Brain microvascular endothelial cell (primary cell): ENCODE results near the gene NME1.
"Not testable (repeated sequence)": the region's sequence is repeated elsewhere in the genome, so short reads cannot be mapped to it uniquely, and the experiment has no call there.

Source experiments
- DNase-seq: peaks from one replicate; pipeline ENCODE4 v3.0.0-alpha.2; 2020
- H3K27ac ChIP-seq: fragments of 250-450 bp; sonication (Bioruptor Pico); 2 replicates; pipeline ENCODE4 v1.5.1; 2020; ENCODE audit warnings: mild to moderate bottlenecking, moderate library complexity
- H3K27me3 ChIP-seq: fragments of 250-450 bp; sonication (Bioruptor Pico); replicated peaks from 2 replicates; pipeline ENCODE4 v1.5.1; 2020; ENCODE audit warnings: mild to moderate bottlenecking
- H3K36me3 ChIP-seq: fragments of 250-450 bp; sonication (Bioruptor Pico); replicated peaks from 2 replicates; pipeline ENCODE4 v1.5.1; 2020; ENCODE audit warnings: mild to moderate bottlenecking
- H3K4me3 ChIP-seq: 2 replicates; pipeline ENCODE4 v1.5.1; 2011; ENCODE audit warnings: low read depth, mild to moderate bottlenecking, control low read depth, low read length, moderate library complexity
- CTCF ChIP-seq: IDR thresholded peaks from 2 replicates; pipeline ENCODE4 v1.5.1; 2011; ENCODE audit warnings: low read depth, mild to moderate bottlenecking, moderate library complexity, low read length, control low read depth, inconsistent platforms; ENCODE audit errors: missing control alignments
- in situ Hi-C: cut with HindIII; loops from 2 replicates; pipeline ENCODE4 v1.10.0; 2017; ENCODE audit warnings: low sequenced_read_pairs, low pct_ligation_motif_present

Gene NME1

GRCh38 chr17:51119415-51120356 lies 33.7 kb upstream of the NME1 start:
- Histone ChIP-seq H3K27me3 (no peaks in the 10 kb centered on the region), H3K36me3 (no peaks in the 10 kb centered on the region), H3K27ac (peak overlapping the region; percentile 58), H3K4me3 (peak overlapping the region; percentile 96)
- peak; percentile 34 for TF ChIP-seq CTCF
- DNase-seq = peak; percentile 13
- in situ Hi-C loops = no loop called here

- peak overlapping the region; percentile 96 for H3K4me3 ChIP-seq
- DNase-seq = peak; percentile 22
These were observed 33.0 kb upstream of the NME1 start for GRCh38 chr17:51120357-51120738.

GRCh38 chr17:51120739-51121619 lies 32.4 kb upstream of the NME1 start, which contains the start of gene SPAG9:
Gene SPAG9 (minus strand): TSS chr17:51120868. CDS start chr17:51120656, 212 bp downstream.
- H3K27ac ChIP-seq = peak within 1 kb of the TSS; percentile 100
- in situ Hi-C loops = no loop called here
- TF ChIP-seq CTCF = no peak
- H3K36me3 ChIP-seq = no peaks in the 10 kb centered on the region
- H3K27me3 ChIP-seq = no peaks in the 10 kb centered on the region
- peak; percentile 95 for DNase-seq
- H3K4me3 ChIP-seq = peak within 1 kb of the TSS; percentile 96

More at GRCh38 chr17:51120357-51120738, 33.0 kb upstream of the NME1 start:
- no peaks in the 10 kb centered on the region for H3K36me3 ChIP-seq
- in situ Hi-C loops = no loop called here
- TF ChIP-seq CTCF = peak; percentile 4
- no peaks in the 10 kb centered on the region for H3K27me3 ChIP-seq
- peak overlapping the region; percentile 58 for H3K27ac ChIP-seq

- H3K27ac ChIP-seq = peak overlapping the region; percentile 100
- peak overlapping the region; percentile 70 for H3K4me3 ChIP-seq
- peak; percentile 96 for DNase-seq
- TF ChIP-seq CTCF = no peak
- H3K27me3 ChIP-seq = no peaks in the 10 kb centered on the region
- in situ Hi-C loops = no loop called here
- H3K36me3 ChIP-seq = no peaks in the 10 kb centered on the region
These were observed 31.5 kb upstream of the NME1 start for GRCh38 chr17:51121620-51122472.

- H3K27me3 ChIP-seq, H3K4me3 ChIP-seq, in situ Hi-C loops, H3K36me3 ChIP-seq: not testable (repeated sequence)
- peak overlapping the region; percentile 100 for H3K27ac ChIP-seq
- DNase-seq = peak; percentile 32
These were observed 30.8 kb upstream of the NME1 start for GRCh38 chr17:51122473-51123115.
